Right atrium auricular region (tissue), 2 donors: Measurements from ENCODE around the gene SPATA17. TPM values are rescaled to one million over a fixed set of nuclear protein-coding genes. Genes with fewer than 3 reads are reported as not detected.

Experiments used
- DNase-seq: peaks from one replicate; pipeline ENCODE4 v3.0.0-alpha.2; 2019; ENCODE audit warnings: low spot score
- H3K27ac ChIP-seq, 2 donors: fragments of 200-600 bp; sonication (generic); 1 replicate in 1 of 2; 2 replicates in 1 of 2; pipeline ENCODE4 v1.5.1; 2016 to 2019
- H3K27me3 ChIP-seq, 2 donors: fragments of 200-600 bp; sonication (generic); one replicate each; pipeline versions ENCODE4 v1.5.1 to v1.6.0; 2017 to 2019
- H3K36me3 ChIP-seq: fragments of 200-600 bp; sonication (generic); one replicate; pipeline ENCODE4 v1.5.1; 2016
- H3K4me1 ChIP-seq, 2 donors: fragments of 200-600 bp; sonication (generic); one replicate each; pipeline versions ENCODE4 v1.5.1 to v1.6.0; 2017 to 2019
- H3K4me3 ChIP-seq, 2 donors: fragments of 200-600 bp; sonication (generic); 1 replicate in 1 of 2; 2 replicates in 1 of 2; pipeline ENCODE4 v1.5.1; 2017 to 2019; ENCODE audit warnings: mild to moderate bottlenecking in 1 of 2, moderate library complexity in 1 of 2
- H3K9me3 ChIP-seq, 2 donors: fragments of 200-600 bp; sonication (generic); one replicate each; pipeline ENCODE4 v1.5.1; 2019
- total RNA-seq, 2 donors: library from RNA; depleted of rRNA; stranded (reverse); fragments of >200 nt; gene quantifications; one replicate each; pipeline ENCODE4 v1.1.0, GENCODE V29; 2016
- TF ChIP-seq, protein P1 (sequence below), 2 donors: fragments of 200-600 bp; sonication (generic); IDR thresholded peaks; one replicate each; pipeline ENCODE4 v1.5.1; 2019; ENCODE audit warnings: antibody characterized with exemption in 2 of 2

The SPATA17 gene
- total RNA-seq, 2 donors from 2014 or later: 0.41 to 3.0 TPM

DNA sequence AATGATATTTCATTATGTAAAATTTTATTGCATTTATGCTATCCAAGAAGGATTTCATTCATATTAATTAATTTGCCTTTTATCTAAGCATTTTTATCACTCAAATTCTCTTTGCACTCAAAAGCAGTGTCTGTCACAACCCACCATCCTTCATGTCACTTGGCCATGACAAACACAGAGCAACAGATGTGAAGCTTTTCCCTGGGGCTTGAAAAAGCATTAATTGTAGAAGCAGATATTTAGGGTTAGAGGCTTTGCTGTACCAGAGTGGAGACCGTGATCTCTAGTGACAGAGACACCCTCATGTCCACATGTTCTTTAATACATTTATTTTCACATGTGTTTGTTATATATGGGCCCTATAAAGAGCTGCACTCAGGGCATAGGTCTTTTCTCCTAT lies 230.5 kb downstream of the SPATA17 start:
- no peak for DNase-seq
- TF ChIP-seq, protein P1, sequence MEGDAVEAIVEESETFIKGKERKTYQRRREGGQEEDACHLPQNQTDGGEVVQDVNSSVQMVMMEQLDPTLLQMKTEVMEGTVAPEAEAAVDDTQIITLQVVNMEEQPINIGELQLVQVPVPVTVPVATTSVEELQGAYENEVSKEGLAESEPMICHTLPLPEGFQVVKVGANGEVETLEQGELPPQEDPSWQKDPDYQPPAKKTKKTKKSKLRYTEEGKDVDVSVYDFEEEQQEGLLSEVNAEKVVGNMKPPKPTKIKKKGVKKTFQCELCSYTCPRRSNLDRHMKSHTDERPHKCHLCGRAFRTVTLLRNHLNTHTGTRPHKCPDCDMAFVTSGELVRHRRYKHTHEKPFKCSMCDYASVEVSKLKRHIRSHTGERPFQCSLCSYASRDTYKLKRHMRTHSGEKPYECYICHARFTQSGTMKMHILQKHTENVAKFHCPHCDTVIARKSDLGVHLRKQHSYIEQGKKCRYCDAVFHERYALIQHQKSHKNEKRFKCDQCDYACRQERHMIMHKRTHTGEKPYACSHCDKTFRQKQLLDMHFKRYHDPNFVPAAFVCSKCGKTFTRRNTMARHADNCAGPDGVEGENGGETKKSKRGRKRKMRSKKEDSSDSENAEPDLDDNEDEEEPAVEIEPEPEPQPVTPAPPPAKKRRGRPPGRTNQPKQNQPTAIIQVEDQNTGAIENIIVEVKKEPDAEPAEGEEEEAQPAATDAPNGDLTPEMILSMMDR (IDR thresholded peaks at IDR 0.05): no peak
- H3K36me3 ChIP-seq: no peaks in the 10 kb centered on the region

DNA sequence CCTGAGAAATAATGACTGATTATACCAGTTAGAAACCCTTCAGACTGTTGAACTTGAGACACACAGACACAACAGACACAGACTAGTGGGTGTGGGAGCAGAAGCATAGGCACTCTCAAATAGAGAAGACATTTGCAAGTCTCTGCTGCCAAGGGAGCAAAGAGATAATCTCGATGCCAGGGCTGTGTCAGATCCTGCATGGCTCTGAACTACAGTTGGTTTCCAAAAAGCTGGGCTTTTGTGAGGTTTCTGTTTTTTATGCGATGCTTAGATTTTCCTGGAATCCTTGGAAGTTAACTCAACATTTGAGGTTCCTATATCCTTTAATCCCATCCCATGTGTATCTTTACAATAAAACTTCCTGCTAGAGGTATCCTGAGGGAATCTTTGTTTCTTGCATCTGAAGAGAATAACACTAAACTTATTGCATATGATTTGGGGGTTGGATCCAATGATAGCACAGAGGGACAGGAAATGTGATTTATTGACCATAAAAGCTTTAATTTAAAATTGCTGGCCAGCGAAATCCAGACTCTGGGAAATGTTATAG lies 236.4 kb downstream of the SPATA17 start:
- no peaks in the 10 kb centered on the region for H3K36me3 ChIP-seq
- TF ChIP-seq, protein P1 (IDR thresholded peaks at IDR 0.05): no peak
- H3K9me3 ChIP-seq: no peaks in the 10 kb centered on the region
- no peaks in the 10 kb centered on the region for H3K27me3 ChIP-seq
- H3K4me3 ChIP-seq: no peak overlapping the region
- H3K27ac ChIP-seq: no peak overlapping the region
- H3K4me1 ChIP-seq: no peaks in the 10 kb centered on the region
- no peak for DNase-seq

More for the DNA sequence above, 230.5 kb downstream of the SPATA17 start:
- H3K4me3 ChIP-seq: no peak overlapping the region
- H3K4me1 ChIP-seq: peaks cover 0 to 6% of the 10 kb centered on the region in 2 donors
- no peak overlapping the region for H3K27ac ChIP-seq
- H3K27me3 ChIP-seq: no peaks in the 10 kb centered on the region
- H3K9me3 ChIP-seq: peaks cover 0 to 9% of the 10 kb centered on the region in 2 donors

DNA sequence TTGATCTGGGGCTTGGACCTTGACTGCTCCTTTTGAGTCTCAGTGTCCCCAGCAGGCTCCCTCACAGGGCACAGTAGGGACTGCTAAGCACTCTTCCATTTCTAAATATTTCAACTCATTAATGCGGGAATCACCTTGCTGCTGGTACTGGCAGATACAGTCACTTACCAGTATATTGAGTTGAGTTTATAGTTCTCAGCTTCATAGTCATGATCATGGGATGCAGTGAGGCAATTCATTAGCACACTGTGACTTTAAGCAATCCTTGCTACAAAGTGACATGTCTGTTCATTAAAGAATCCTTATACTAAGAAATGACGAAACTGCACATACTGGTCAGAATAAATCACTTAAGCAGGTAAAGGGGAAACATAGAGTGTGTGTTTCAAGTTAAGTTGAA lies 240.8 kb downstream of the SPATA17 start:
- no peaks in the 10 kb centered on the region for H3K36me3 ChIP-seq
- no peaks in the 10 kb centered on the region for H3K27me3 ChIP-seq
- TF ChIP-seq, protein P1 (IDR thresholded peaks at IDR 0.05): no peak
- no peak overlapping the region for H3K4me3 ChIP-seq
- H3K4me1 ChIP-seq: no peaks in the 10 kb centered on the region
- H3K27ac ChIP-seq: no peak overlapping the region
- no peaks in the 10 kb centered on the region for H3K9me3 ChIP-seq
- DNase-seq: no peak

DNA sequence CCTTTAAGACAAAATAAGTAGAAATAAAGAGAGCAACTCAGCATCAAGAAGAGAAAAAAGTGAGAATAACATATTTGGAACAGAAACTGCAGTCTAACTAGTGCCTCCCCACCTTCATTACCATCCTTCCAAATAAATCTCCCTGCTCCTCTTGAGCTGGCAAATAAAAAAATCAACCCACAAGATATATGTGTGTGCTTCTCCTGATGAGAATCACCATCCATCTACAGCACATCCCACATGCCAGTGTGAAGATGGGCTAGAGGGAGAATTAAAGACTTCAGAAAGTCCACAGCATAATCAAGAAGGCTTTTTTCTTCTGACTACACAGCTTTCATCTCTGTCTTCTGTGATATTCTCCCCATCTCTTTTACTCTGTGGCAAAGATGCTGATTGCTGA lies 244.1 kb downstream of the SPATA17 start:
- Histone ChIP-seq H3K4me1 (no peaks in the 10 kb centered on the region), H3K27me3 (no peaks in the 10 kb centered on the region), H3K36me3 (no peaks in the 10 kb centered on the region), H3K4me3 (no peak overlapping the region), H3K9me3 (no peaks in the 10 kb centered on the region), H3K27ac (no peak overlapping the region)
- TF ChIP-seq, protein P1 (IDR thresholded peaks at IDR 0.05): no peak
- no peak for DNase-seq

DNA sequence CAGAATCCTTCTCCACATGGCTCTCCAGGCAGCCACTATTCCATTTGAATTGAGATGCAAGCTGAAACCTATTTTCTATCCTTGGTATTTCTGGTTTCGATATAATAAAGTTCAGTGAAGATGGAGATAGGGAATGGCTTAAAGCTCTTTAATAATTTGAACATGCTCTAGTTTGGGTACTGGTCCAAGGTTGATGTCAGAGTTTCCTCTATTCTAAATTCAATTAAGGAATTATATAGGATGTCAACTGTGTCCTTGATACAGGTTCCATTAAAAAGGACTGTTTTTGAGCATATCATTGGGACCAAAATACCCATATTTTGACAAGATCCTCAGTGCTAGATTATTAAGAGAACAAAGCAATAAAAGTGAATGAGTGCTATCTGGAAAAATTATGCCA lies 245.3 kb downstream of the SPATA17 start:
- TF ChIP-seq, protein P1 (IDR thresholded peaks at IDR 0.05): no peak
- no peak overlapping the region for H3K4me3 ChIP-seq
- H3K9me3 ChIP-seq: no peaks in the 10 kb centered on the region
- H3K4me1 ChIP-seq: no peaks in the 10 kb centered on the region
- H3K36me3 ChIP-seq: no peaks in the 10 kb centered on the region
- DNase-seq: no peak
- H3K27me3 ChIP-seq: no peaks in the 10 kb centered on the region
- no peak overlapping the region for H3K27ac ChIP-seq

DNA sequence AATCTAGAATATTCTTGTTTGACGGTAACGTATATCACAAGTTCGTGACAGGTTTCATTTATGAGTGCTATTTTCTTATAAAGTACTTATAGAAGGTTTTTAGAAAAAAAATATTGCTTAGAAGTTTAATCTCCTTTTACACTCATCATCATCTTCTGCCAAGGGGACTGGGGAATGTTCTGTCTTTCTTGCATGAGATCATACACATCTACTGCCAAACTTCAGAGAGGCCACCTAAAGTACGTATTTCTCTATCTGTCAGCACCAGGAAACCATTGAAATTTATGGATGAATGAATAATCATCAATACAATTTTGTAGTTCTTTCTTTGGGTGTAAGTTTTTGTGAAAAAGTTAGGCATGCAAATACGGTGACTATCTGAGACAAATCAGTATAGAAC lies 245.8 kb downstream of the SPATA17 start:
- no peaks in the 10 kb centered on the region for H3K36me3 ChIP-seq
- no peak for DNase-seq
- no peaks in the 10 kb centered on the region for H3K27me3 ChIP-seq
- TF ChIP-seq, protein P1 (IDR thresholded peaks at IDR 0.05): no peak
- no peak overlapping the region for H3K4me3 ChIP-seq
- H3K9me3 ChIP-seq: no peaks in the 10 kb centered on the region
- no peak overlapping the region for H3K27ac ChIP-seq
- H3K4me1 ChIP-seq: no peaks in the 10 kb centered on the region
